Suprapubic skin (tissue), 4 donors: ENCODE results near the gene ACER3. TPM values are rescaled to one million over a fixed set of nuclear protein-coding genes. Genes with fewer than 3 reads are reported as not detected.

ENCODE experiments used
- DNase-seq, 2 donors: peaks; one replicate each; pipeline ENCODE4 v3.0.0-alpha.2; 2019; ENCODE audit warnings: low spot score in 2 of 2
- H3K27ac ChIP-seq: fragments of 200-600 bp; sonication (generic); one replicate; pipeline ENCODE4 v1.5.1; 2019
- H3K27me3 ChIP-seq: fragments of 200-600 bp; sonication (generic); one replicate; pipeline ENCODE4 v1.5.1; 2019
- H3K36me3 ChIP-seq: fragments of 200-600 bp; sonication (generic); one replicate; pipeline ENCODE4 v1.5.1; 2019
- H3K4me1 ChIP-seq: fragments of 200-600 bp; sonication (generic); one replicate; pipeline ENCODE4 v1.5.1; 2019
- H3K4me3 ChIP-seq: fragments of 200-600 bp; sonication (generic); one replicate; pipeline ENCODE4 v1.5.1; 2019; ENCODE audit warnings: mild to moderate bottlenecking
- H3K9me3 ChIP-seq: fragments of 200-600 bp; sonication (generic); one replicate; pipeline ENCODE4 v1.5.1; 2019
- EP300 ChIP-seq: sonication (generic); formaldehyde crosslinking; IDR thresholded peaks from one replicate; pipeline ENCODE4 v1.6.1; 2017; ENCODE audit warnings: antibody characterized with exemption
- POLR2A ChIP-seq, 2 donors: fragments of 450-650 bp; IDR thresholded peaks; one replicate each; pipeline ENCODE4 v1.6.1; 2017; ENCODE audit warnings: antibody characterized with exemption in 2 of 2, mild to moderate bottlenecking in 2 of 2, moderate library complexity in 2 of 2
- POLR2AphosphoS5 ChIP-seq, 3 donors: sonication (generic); formaldehyde crosslinking; IDR thresholded peaks; one replicate each; pipeline ENCODE4 v1.6.1; 2017; ENCODE audit warnings: antibody characterized with exemption in 3 of 3
- WGBS: methylation state at CpG from one replicate; pipeline ENCODE4 v1.1.5; 2018; 5-methylcytosine and 5-hydroxymethylcytosine counted together
- total RNA-seq, 4 donors: library from RNA; depleted of rRNA; stranded (reverse); fragments of >200 nt; gene quantifications; one replicate each; pipeline ENCODE4 v1.1.0, GENCODE V29; 2016
- TF ChIP-seq, protein P1 (sequence below), 2 donors: fragments of 200-600 bp in 1 of 2; fragments of 450-650 bp in 1 of 2; sonication (generic) in 1 of 2; IDR thresholded peaks; one replicate each; pipeline ENCODE4 v1.5.1; 2016 to 2019; ENCODE audit warnings: antibody characterized with exemption in 2 of 2, mild to moderate bottlenecking in 1 of 2, moderate library complexity in 1 of 2

Gene ACER3
- total RNA-seq, 4 donors from 2014 or later, result 8.9 to 10.1 (median 9.5) TPM

DNA sequence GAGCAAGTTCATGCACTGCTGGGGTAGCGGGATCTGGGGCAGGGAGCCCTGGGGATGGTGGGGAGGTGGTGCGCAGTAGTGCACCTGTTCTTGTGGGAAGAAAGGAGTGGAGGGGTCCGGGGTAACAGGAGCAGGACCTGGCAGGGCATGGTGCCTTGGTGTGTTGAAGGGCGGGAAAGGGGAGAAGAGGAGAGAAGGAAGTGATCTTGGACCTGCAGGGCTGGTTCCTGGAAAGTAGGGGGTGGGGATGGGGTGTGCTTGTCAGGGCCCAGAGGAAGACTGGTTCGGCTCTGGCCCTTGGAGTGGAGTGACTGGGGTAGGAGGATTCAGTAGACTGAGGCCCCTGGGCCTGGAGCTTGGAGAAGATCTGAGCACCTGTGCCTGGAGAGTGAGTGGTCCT, 195.2 kb downstream of the ACER3 start:
- TF ChIP-seq, protein P1, sequence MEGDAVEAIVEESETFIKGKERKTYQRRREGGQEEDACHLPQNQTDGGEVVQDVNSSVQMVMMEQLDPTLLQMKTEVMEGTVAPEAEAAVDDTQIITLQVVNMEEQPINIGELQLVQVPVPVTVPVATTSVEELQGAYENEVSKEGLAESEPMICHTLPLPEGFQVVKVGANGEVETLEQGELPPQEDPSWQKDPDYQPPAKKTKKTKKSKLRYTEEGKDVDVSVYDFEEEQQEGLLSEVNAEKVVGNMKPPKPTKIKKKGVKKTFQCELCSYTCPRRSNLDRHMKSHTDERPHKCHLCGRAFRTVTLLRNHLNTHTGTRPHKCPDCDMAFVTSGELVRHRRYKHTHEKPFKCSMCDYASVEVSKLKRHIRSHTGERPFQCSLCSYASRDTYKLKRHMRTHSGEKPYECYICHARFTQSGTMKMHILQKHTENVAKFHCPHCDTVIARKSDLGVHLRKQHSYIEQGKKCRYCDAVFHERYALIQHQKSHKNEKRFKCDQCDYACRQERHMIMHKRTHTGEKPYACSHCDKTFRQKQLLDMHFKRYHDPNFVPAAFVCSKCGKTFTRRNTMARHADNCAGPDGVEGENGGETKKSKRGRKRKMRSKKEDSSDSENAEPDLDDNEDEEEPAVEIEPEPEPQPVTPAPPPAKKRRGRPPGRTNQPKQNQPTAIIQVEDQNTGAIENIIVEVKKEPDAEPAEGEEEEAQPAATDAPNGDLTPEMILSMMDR (IDR thresholded peaks at IDR 0.05), result no peak
- no peak for TF ChIP-seq POLR2AphosphoS5 (IDR thresholded peaks at IDR 0.05)
- TF ChIP-seq POLR2A (IDR thresholded peaks at IDR 0.05), result no peak
- TF ChIP-seq EP300, result no peak
- no peaks in the 10 kb centered on the region for H3K27me3 ChIP-seq
- WGBS, result 95% methylated on average over 5 of the region's 5 CpGs
- H3K27ac ChIP-seq, result no peak overlapping the region
- peak in 1 of 2 donors; percentile 42 for DNase-seq
- H3K4me1 ChIP-seq, result no peaks in the 10 kb centered on the region
- no peaks in the 10 kb centered on the region for H3K36me3 ChIP-seq
- no peak overlapping the region for H3K4me3 ChIP-seq
- peaks cover 7% of the 10 kb centered on the region for H3K9me3 ChIP-seq

DNA sequence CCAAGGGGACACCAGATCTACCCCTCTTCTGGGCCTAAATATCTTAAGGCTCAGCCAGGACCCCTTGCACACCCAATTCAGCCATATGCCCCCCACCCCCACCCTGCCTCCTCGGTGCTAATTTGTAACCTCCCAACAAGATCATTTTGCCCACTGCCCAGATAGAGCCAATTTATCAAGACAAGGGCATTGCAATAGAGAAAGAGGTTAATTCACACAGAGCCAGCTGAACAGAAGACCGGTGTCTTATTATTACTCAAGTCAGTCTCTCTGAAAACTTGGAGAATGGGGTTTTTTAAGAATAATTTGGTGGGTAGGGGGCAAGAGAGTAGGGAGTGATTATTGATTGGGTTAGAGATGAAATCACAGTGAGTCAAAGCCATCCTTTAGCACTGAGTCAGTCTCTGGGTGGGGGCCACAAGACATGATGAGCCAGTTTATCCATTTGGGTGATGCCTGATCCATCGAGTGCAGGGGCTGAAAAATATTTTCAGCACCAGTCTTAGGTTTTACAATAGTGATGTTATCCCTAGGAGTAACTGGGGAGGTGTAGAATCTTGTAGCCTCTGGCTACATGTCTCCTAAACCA, 196.2 kb downstream of the ACER3 start:
- Histone ChIP-seq H3K36me3 (no peaks in the 10 kb centered on the region), H3K9me3 (peaks cover 7% of the 10 kb centered on the region), H3K27ac (no peak overlapping the region), H3K4me3 (no peak overlapping the region), H3K27me3 (no peaks in the 10 kb centered on the region), H3K4me1 (no peaks in the 10 kb centered on the region)
- WGBS, result 85% methylated on average over 3 of the region's 3 CpGs
- DNase-seq, result no peak
- no peak for TF ChIP-seq POLR2AphosphoS5 (IDR thresholded peaks at IDR 0.05)
- TF ChIP-seq, protein P1 (IDR thresholded peaks at IDR 0.05), result no peak
- TF ChIP-seq EP300, result no peak

DNA sequence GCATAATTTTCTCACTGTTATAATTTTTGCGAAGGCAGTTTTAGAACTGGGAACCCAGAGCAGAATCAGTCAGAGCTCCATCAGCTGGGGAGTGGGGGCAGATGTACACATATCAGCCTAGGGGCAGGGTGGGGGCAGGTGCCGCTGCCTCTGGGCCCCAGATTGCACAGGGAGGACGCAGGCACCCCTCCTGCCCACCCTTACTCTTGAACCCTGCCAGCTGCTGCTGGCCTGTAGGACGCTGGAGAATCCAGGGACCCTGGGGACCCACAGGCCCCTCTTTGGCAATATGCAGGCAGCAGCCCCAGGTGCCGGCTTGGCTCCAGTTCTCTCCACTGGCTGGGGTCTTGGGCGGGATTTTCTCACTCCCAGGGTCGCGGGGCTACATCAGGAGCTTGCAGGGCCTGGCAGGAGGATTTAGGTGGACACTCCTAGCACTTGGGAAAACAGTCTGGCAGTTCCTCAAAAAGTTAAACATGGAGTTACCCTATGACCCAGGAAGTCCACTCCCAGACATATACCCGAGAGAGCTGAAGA, 197.3 kb downstream of the ACER3 start:
- H3K4me1 ChIP-seq, result no peaks in the 10 kb centered on the region
- H3K36me3 ChIP-seq, result no peaks in the 10 kb centered on the region
- H3K4me3 ChIP-seq, result no peak overlapping the region
- WGBS, result 82% methylated on average over 5 of the region's 9 CpGs
- H3K27ac ChIP-seq, result no peak overlapping the region
- peaks cover 7% of the 10 kb centered on the region for H3K9me3 ChIP-seq
- no peaks in the 10 kb centered on the region for H3K27me3 ChIP-seq
- no peak for TF ChIP-seq POLR2A (IDR thresholded peaks at IDR 0.05)
- TF ChIP-seq, protein P1 (IDR thresholded peaks at IDR 0.05), result no peak
- peak in 1 of 2 donors; percentile 45 for DNase-seq

DNA sequence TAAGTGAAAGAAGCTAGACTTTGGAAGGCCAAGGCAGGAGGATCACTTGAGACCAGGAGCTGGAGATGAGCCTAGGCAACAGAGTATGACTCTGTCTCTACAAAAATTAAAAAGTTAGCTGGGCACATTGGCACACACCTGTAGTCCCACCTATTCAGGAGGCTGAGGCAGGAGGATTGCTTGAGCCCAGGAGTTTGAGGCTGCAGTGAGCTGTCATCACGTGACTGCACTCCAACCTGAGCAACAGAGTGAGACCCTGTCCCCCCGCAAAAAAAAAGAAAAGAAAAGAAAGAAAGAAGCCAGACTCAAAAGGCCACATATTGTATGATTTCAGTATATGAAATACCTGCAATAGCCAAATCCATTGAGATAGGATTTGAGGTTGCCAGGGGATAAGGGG, 198.2 kb downstream of the ACER3 start:
- DNase-seq, result no peak
- Histone ChIP-seq H3K4me1 (no peaks in the 10 kb centered on the region), H3K9me3 (peaks cover 7% of the 10 kb centered on the region), H3K4me3 (no peak overlapping the region), H3K36me3 (no peaks in the 10 kb centered on the region), H3K27ac (no peak overlapping the region), H3K27me3 (no peaks in the 10 kb centered on the region)
- no peak for TF ChIP-seq POLR2AphosphoS5 (IDR thresholded peaks at IDR 0.05)
- TF ChIP-seq, protein P1 (IDR thresholded peaks at IDR 0.05), result no peak
- TF ChIP-seq EP300, result no peak
- no peak for TF ChIP-seq POLR2A (IDR thresholded peaks at IDR 0.05)
- 96% methylated on average over 2 of the region's 2 CpGs for WGBS

DNA sequence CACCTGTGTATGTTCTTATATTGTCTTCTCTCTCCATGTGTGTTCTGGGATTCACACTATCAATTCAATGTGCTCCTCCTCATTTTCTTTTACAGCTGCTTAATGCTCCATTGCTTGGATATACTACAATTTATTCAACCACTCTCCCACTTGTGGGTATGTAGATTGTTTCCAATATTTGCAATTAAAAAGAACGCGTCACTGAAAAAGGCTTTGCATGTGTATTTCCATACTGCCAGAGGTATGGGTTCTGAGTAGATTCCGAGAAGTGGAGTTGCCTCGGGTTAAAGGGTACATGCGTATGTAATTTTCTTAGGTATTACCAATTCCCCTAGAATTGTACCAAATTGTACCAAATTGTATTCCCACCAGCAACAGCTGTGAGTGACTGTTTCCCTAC, 199.1 kb downstream of the ACER3 start:
- Histone ChIP-seq H3K36me3 (no peaks in the 10 kb centered on the region), H3K27ac (no peak overlapping the region), H3K27me3 (no peaks in the 10 kb centered on the region), H3K4me3 (no peak overlapping the region), H3K4me1 (no peaks in the 10 kb centered on the region), H3K9me3 (peaks cover 7% of the 10 kb centered on the region)
- WGBS, result 96% methylated on average over 5 of the region's 5 CpGs
- DNase-seq, result no peak
- TF ChIP-seq EP300, result no peak
- no peak for TF ChIP-seq POLR2A (IDR thresholded peaks at IDR 0.05)
- no peak for TF ChIP-seq POLR2AphosphoS5 (IDR thresholded peaks at IDR 0.05)
- TF ChIP-seq, protein P1 (IDR thresholded peaks at IDR 0.05), result no peak
